ENCODE results near the gene IMMP2L.

IMMP2L gene

GRCh38 chr7:111483078-111483477 lies 79.2 kb downstream of the IMMP2L start:
- H3K4me3 ChIP-seq (ENCODE audit: low read depth, low read length): no peak overlapping the region
- no peak for DNase-seq (ENCODE audit: low read depth, low spot score)
- TF ChIP-seq, protein P1, sequence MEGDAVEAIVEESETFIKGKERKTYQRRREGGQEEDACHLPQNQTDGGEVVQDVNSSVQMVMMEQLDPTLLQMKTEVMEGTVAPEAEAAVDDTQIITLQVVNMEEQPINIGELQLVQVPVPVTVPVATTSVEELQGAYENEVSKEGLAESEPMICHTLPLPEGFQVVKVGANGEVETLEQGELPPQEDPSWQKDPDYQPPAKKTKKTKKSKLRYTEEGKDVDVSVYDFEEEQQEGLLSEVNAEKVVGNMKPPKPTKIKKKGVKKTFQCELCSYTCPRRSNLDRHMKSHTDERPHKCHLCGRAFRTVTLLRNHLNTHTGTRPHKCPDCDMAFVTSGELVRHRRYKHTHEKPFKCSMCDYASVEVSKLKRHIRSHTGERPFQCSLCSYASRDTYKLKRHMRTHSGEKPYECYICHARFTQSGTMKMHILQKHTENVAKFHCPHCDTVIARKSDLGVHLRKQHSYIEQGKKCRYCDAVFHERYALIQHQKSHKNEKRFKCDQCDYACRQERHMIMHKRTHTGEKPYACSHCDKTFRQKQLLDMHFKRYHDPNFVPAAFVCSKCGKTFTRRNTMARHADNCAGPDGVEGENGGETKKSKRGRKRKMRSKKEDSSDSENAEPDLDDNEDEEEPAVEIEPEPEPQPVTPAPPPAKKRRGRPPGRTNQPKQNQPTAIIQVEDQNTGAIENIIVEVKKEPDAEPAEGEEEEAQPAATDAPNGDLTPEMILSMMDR (IDR thresholded peaks at IDR 0.05; ENCODE audit: low read depth, low read length): no peak
- in situ Hi-C loops (cut with HindIII; ENCODE audit: low sequenced_read_pairs): no loop called here

- in situ Hi-C loops (cut with HindIII; ENCODE audit: low sequenced_read_pairs): no loop called here
- no peak for DNase-seq (ENCODE audit: low read depth, low spot score)
- no peak overlapping the region for H3K4me3 ChIP-seq (ENCODE audit: low read depth, low read length)
- TF ChIP-seq, protein P1 (IDR thresholded peaks at IDR 0.05; ENCODE audit: low read depth, low read length): no peak
Measured at GRCh38 chr7:111477462-111478225, 84.6 kb downstream of the IMMP2L start.

GRCh38 chr7:111476586-111477293 lies 85.6 kb downstream of the IMMP2L start:
- H3K4me3 ChIP-seq (ENCODE audit: low read depth, low read length): no peak overlapping the region
- TF ChIP-seq, protein P1 (IDR thresholded peaks at IDR 0.05; ENCODE audit: low read depth, low read length): no peak
- in situ Hi-C loops (cut with HindIII; ENCODE audit: low sequenced_read_pairs): no loop called here
- DNase-seq (ENCODE audit: low read depth, low spot score): no peak

- in situ Hi-C loops (cut with HindIII; ENCODE audit: low sequenced_read_pairs): no loop called here
- TF ChIP-seq, protein P1 (IDR thresholded peaks at IDR 0.05; ENCODE audit: low read depth, low read length): no peak
Measured at GRCh38 chr7:111475959-111476358, 86.3 kb downstream of the IMMP2L start.

GRCh38 chr7:111475419-111475748 lies 86.9 kb downstream of the IMMP2L start:
- in situ Hi-C loops (cut with HindIII; ENCODE audit: low sequenced_read_pairs): no loop called here
- DNase-seq (ENCODE audit: low read depth, low spot score): no peak

More at GRCh38 chr7:111475959-111476358, 86.3 kb downstream of the IMMP2L start:
- no peak overlapping the region for H3K4me3 ChIP-seq (ENCODE audit: low read depth, low read length)
- DNase-seq (ENCODE audit: low read depth, low spot score): no peak

DNA sequence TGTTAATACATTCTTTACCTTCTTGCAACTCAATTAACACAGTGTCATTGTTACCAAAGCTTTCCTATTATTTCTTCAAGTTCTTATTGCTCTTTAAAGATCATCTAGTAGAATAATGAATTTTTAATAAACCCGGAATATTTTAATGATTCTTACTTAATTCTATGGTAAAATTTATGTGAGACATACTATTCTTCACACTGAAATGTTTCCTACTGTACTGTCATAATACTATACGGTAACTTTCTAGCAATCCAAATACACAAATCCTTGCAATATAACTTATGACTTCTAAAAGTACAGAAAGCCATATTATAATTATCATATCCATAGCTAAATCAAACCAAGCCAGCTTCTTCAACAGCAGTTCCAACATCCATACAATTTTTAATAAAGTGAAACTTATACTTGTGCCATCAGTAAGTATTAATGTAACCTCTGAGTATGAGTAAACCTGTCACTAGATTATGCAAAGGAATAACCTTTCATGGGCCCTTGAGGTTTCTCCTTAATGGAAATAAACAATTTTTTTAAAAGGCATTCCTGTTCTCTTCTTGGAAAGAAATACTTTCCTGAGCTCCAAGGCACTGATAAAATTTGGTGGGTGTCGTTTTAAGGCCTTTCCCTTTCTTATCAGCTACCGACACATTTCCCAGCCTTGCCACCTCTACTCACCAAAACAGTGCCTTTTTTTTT lies 87.4 kb downstream of the IMMP2L start:
- no peak for DNase-seq (ENCODE audit: low read depth, low spot score)
- no peak overlapping the region for H3K4me3 ChIP-seq (ENCODE audit: low read depth, low read length)
- in situ Hi-C loops (cut with HindIII; ENCODE audit: low sequenced_read_pairs): no loop called here
- TF ChIP-seq, protein P1 (IDR thresholded peaks at IDR 0.05; ENCODE audit: low read depth, low read length): no peak

More at GRCh38 chr7:111475419-111475748, 86.9 kb downstream of the IMMP2L start:
- no peak overlapping the region for H3K4me3 ChIP-seq (ENCODE audit: low read depth, low read length)
- TF ChIP-seq, protein P1 (IDR thresholded peaks at IDR 0.05; ENCODE audit: low read depth, low read length): no peak
